ENCODE measurements around the gene SLC35G4. TPM values are rescaled to one million over a fixed set of nuclear protein-coding genes. Genes with fewer than 3 reads are reported as not detected.
"Not testable (repeated sequence)": the region's sequence is repeated elsewhere in the genome, so short reads cannot be mapped to it uniquely, and the experiment has no call there.

The SLC35G4 gene
- total RNA-seq, 1 donor from 2014 or later, result not detected

GRCh38 chr18:11647804-11648203 is 38.4 kb downstream of the SLC35G4 start:
- H3K36me3 ChIP-seq; intact Hi-C loops (cut with micrococcal nuclease); H3K4me1 ChIP-seq; H3K27me3 ChIP-seq (ENCODE audit: low read depth); DNase-seq; H3K27ac ChIP-seq (replicated peaks); H3K4me3 ChIP-seq: not testable (repeated sequence)
- H3K9me3 ChIP-seq (replicated peaks), result peaks cover 23% of the 10 kb centered on the region

GRCh38 chr18:11649839-11650238 is 40.4 kb downstream of the SLC35G4 start:
- no peaks in the 10 kb centered on the region for H3K4me1 ChIP-seq
- H3K9me3 ChIP-seq (replicated peaks), result peaks cover 23% of the 10 kb centered on the region
- no peak overlapping the region for H3K4me3 ChIP-seq
- no peak overlapping the region for H3K27ac ChIP-seq (replicated peaks)
- H3K36me3 ChIP-seq, result no peaks in the 10 kb centered on the region
- DNase-seq, result no peak
- TF ChIP-seq, protein P1, sequence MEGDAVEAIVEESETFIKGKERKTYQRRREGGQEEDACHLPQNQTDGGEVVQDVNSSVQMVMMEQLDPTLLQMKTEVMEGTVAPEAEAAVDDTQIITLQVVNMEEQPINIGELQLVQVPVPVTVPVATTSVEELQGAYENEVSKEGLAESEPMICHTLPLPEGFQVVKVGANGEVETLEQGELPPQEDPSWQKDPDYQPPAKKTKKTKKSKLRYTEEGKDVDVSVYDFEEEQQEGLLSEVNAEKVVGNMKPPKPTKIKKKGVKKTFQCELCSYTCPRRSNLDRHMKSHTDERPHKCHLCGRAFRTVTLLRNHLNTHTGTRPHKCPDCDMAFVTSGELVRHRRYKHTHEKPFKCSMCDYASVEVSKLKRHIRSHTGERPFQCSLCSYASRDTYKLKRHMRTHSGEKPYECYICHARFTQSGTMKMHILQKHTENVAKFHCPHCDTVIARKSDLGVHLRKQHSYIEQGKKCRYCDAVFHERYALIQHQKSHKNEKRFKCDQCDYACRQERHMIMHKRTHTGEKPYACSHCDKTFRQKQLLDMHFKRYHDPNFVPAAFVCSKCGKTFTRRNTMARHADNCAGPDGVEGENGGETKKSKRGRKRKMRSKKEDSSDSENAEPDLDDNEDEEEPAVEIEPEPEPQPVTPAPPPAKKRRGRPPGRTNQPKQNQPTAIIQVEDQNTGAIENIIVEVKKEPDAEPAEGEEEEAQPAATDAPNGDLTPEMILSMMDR (IDR thresholded peaks at IDR 0.05; ENCODE audit: borderline replicate concordance), result no peak
- peaks cover 24% of the 10 kb centered on the region for H3K27me3 ChIP-seq (ENCODE audit: low read depth)
- intact Hi-C loops (cut with micrococcal nuclease), result no loop called here

- TF ChIP-seq, protein P1 (IDR thresholded peaks at IDR 0.05; ENCODE audit: borderline replicate concordance), result no peak
- Histone ChIP-seq H3K4me3 (no peak overlapping the region), H3K9me3 (replicated peaks) (peaks cover 23% of the 10 kb centered on the region), H3K4me1 (peaks cover 6% of the 10 kb centered on the region), H3K36me3 (no peaks in the 10 kb centered on the region), H3K27me3 (ENCODE audit: low read depth) (peaks cover 43% of the 10 kb centered on the region), H3K27ac (replicated peaks) (no peak overlapping the region)
- DNase-seq, result no peak
- intact Hi-C loops (cut with micrococcal nuclease), result no loop called here
Observed at GRCh38 chr18:11651899-11652298, 42.5 kb downstream of the SLC35G4 start.

- H3K36me3 ChIP-seq, result no peaks in the 10 kb centered on the region
- H3K9me3 ChIP-seq (replicated peaks), result peaks cover 18% of the 10 kb centered on the region
- no peak for DNase-seq
- H3K4me1 ChIP-seq, result peaks cover 6% of the 10 kb centered on the region
- TF ChIP-seq, protein P1 (IDR thresholded peaks at IDR 0.05; ENCODE audit: borderline replicate concordance), result no peak
- no peak overlapping the region for H3K4me3 ChIP-seq
- peaks cover 60% of the 10 kb centered on the region for H3K27me3 ChIP-seq (ENCODE audit: low read depth)
- no peak overlapping the region for H3K27ac ChIP-seq (replicated peaks)
- intact Hi-C loops (cut with micrococcal nuclease), result no loop called here
Observed at GRCh38 chr18:11653521-11653920, 44.1 kb downstream of the SLC35G4 start.

DNA sequence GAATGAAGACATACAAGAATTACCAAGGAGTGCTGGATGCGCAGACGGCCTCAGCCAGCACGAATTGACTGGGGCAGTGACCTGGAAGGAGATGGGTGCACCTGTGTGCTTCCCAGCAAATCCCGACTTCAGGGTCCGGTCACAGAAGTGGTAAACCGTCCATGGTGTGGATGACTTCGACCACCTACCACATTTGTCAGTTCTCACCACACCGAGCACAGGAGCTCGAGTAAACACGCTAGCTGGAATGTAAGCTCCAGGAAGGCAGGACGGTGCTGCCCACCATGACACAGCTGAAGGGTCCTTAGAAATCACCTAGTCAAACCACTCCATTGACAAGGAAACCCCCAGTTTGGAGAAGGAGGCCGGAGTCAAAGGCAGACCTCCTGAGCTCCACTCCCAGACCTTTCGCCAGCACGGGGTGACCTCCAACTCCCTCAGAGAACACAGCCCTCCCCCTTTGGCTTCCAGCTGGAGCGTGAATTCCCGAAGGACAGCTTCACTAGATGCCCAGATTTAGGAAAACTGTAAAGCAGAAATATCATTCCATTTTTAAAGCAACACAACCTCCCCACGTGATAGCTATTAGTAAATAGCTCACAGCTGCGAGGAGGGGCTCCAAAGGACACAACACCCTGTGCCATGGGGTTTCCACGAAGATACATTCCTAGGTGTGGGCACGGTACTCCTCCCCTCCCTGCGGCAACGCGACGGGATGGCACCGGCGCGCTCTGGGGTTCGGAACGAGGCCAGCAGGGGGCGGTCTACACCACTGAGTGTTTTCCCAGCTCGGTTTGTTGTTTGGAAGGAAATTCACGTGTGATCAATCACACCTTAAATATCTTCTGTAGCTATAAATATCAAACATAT is 45.6 kb downstream of the SLC35G4 start:
- H3K27ac ChIP-seq (replicated peaks), result no peak overlapping the region
- H3K9me3 ChIP-seq (replicated peaks), result peaks cover 5% of the 10 kb centered on the region
- peaks cover 6% of the 10 kb centered on the region for H3K4me1 ChIP-seq
- no peaks in the 10 kb centered on the region for H3K36me3 ChIP-seq
- intact Hi-C loops (cut with micrococcal nuclease), result no loop called here
- DNase-seq, result peak; percentile 52
- TF ChIP-seq, protein P1 (IDR thresholded peaks at IDR 0.05; ENCODE audit: borderline replicate concordance), result peak; percentile 81
- H3K4me3 ChIP-seq, result no peak overlapping the region
- H3K27me3 ChIP-seq (ENCODE audit: low read depth), result peaks cover 74% of the 10 kb centered on the region

- Histone ChIP-seq H3K27me3 (ENCODE audit: low read depth) (peaks cover 80% of the 10 kb centered on the region), H3K27ac (replicated peaks) (no peak overlapping the region), H3K4me1 (peaks cover 6% of the 10 kb centered on the region), H3K9me3 (replicated peaks) (no peaks in the 10 kb centered on the region), H3K36me3 (no peaks in the 10 kb centered on the region), H3K4me3 (no peak overlapping the region)
- intact Hi-C loops (cut with micrococcal nuclease), result no loop called here
- TF ChIP-seq, protein P1 (IDR thresholded peaks at IDR 0.05; ENCODE audit: borderline replicate concordance), result peak; percentile 4
- DNase-seq, result no peak
Observed at GRCh38 chr18:11655606-11655932, 46.2 kb downstream of the SLC35G4 start.
